T-cell (primary cell): ENCODE measurements around the gene GIGYF2. TPM values are rescaled to one million over a fixed set of nuclear protein-coding genes. Genes with fewer than 3 reads are reported as not detected.

Experiments
- ATAC-seq, 4 experiments: fragments of 200-7000 bp in 3 of 4; fragments of 150-1000 bp in 1 of 4; cut with Tn5 transposase; replicated peaks in 1 of 4; 1 replicate in 3 of 4; 2 replicates in 1 of 4; pipeline ENCODE4 v1.10.0; 2021; ENCODE audit warnings: moderate library complexity in 3 of 4, mild to moderate bottlenecking in 2 of 4, moderate number of reproducible peaks in 1 of 4
- CTCF ChIA-PET, 2 donors: fragments of 300-600 bp; sonication (Branson Sonifier 250); formaldehyde crosslinking; loops; one replicate each; lab custom pipeline; 2022; ENCODE audit warnings: antibody characterized with exemption in 2 of 2; lab: Charles Lee
- POLR2A ChIA-PET, 2 donors: fragments of 300-600 bp; sonication (Branson Sonifier 250); formaldehyde crosslinking; loops; one replicate each; lab custom pipeline; 2022; ENCODE audit warnings: antibody characterized with exemption in 2 of 2; lab: Charles Lee
- DNase-seq, 35 experiments: peaks; one replicate each; pipeline versions ENCODE4 v3.0.0 to v3.0.0-alpha.2; 2013 to 2023
- H3K27ac ChIP-seq: one replicate; pipeline ENCODE4 v1.5.1; 2013; ENCODE audit warnings: low read length
- H3K27me3 ChIP-seq, 2 experiments: replicated peaks in 1 of 2; 1 replicate in 1 of 2; 2 replicates in 1 of 2; pipeline versions ENCODE4 v1.6.1 to v1.7.0; 2013; ENCODE audit warnings: low read length in 1 of 2, mixed read lengths in 1 of 2; ENCODE audit not compliant: control insufficient read depth in 2 of 2, insufficient read depth in 2 of 2; ENCODE audit errors: extremely low read depth in 1 of 2
- H3K36me3 ChIP-seq, 2 donors: 1 replicate in 1 of 2; 2 replicates in 1 of 2; pipeline versions ENCODE4 v1.6.1 to v1.7.0; 2013; ENCODE audit warnings: low read length in 1 of 2; ENCODE audit not compliant: control insufficient read depth in 2 of 2, insufficient read depth in 1 of 2; ENCODE audit errors: extremely low read depth in 1 of 2
- H3K4me1 ChIP-seq, 2 experiments: 1 replicate in 1 of 2; 2 replicates in 1 of 2; pipeline versions ENCODE4 v1.6.1 to v1.7.0; 2013; ENCODE audit warnings: low read length in 2 of 2, mixed read lengths in 1 of 2; ENCODE audit not compliant: insufficient read depth in 2 of 2, control insufficient read depth in 1 of 2; ENCODE audit errors: extremely low read depth in 1 of 2
- H3K4me3 ChIP-seq, 2 donors: 1 replicate in 1 of 2; 2 replicates in 1 of 2; pipeline versions ENCODE4 v1.5.1 to v1.7.0; 2013; ENCODE audit warnings: mild to moderate bottlenecking in 2 of 2, low read length in 1 of 2, moderate library complexity in 1 of 2; ENCODE audit not compliant: control insufficient read depth in 1 of 2; ENCODE audit errors: extremely low read depth in 1 of 2
- H3K9me3 ChIP-seq: 2 replicates; pipeline ENCODE4 v1.7.0; 2013
- H3K27ac Mint-ChIP-seq, 2 donors: one replicate each; pipeline ENCODE4 v1.8.0; 2020 to 2021; ENCODE audit warnings: mild to moderate bottlenecking in 2 of 2, mixed read lengths in 2 of 2
- H3K27me3 Mint-ChIP-seq, 2 donors: one replicate each; pipeline ENCODE4 v1.8.0; 2021 to 2022; ENCODE audit warnings: mixed read lengths in 2 of 2
- H3K36me3 Mint-ChIP-seq: one replicate; pipeline ENCODE4 v1.8.0; 2021; ENCODE audit warnings: mixed read lengths
- H3K4me1 Mint-ChIP-seq, 3 donors: one replicate each; pipeline ENCODE4 v1.8.0; 2020 to 2022; ENCODE audit warnings: mixed read lengths in 3 of 3, mild to moderate bottlenecking in 1 of 3
- H3K4me3 Mint-ChIP-seq, 3 donors: one replicate each; pipeline ENCODE4 v1.8.0; 2020 to 2022; ENCODE audit warnings: mild to moderate bottlenecking in 3 of 3, mixed read lengths in 3 of 3, moderate library complexity in 3 of 3
- H3K9me3 Mint-ChIP-seq, 3 donors: one replicate each; pipeline ENCODE4 v1.8.0; 2020 to 2022; ENCODE audit warnings: mixed read lengths in 3 of 3
- WGBS: methylation state at CpG from one replicate; pipeline ENCODE4 v1.1.5; 2013; ENCODE audit warnings: missing lambda C conversion rate; ENCODE audit not compliant: insufficient coverage; 5-methylcytosine and 5-hydroxymethylcytosine counted together
- total RNA-seq, 35 experiments: library from RNA in 6 of 35; stranded (reverse) in 6 of 35; fragments of 120-200 nt in 1 of 35; gene quantifications; one replicate each; pipeline versions ENCODE4 v1.2.1 to v1.2.4 and lab custom pipeline; 2013 to 2026

GIGYF2 gene
- total RNA-seq, 5 donors from 2014 or later (not counting 1 experiment from before 2014, with no cell fraction given), result 57.8 to 76.8 (median 68.7) TPM

DNA sequence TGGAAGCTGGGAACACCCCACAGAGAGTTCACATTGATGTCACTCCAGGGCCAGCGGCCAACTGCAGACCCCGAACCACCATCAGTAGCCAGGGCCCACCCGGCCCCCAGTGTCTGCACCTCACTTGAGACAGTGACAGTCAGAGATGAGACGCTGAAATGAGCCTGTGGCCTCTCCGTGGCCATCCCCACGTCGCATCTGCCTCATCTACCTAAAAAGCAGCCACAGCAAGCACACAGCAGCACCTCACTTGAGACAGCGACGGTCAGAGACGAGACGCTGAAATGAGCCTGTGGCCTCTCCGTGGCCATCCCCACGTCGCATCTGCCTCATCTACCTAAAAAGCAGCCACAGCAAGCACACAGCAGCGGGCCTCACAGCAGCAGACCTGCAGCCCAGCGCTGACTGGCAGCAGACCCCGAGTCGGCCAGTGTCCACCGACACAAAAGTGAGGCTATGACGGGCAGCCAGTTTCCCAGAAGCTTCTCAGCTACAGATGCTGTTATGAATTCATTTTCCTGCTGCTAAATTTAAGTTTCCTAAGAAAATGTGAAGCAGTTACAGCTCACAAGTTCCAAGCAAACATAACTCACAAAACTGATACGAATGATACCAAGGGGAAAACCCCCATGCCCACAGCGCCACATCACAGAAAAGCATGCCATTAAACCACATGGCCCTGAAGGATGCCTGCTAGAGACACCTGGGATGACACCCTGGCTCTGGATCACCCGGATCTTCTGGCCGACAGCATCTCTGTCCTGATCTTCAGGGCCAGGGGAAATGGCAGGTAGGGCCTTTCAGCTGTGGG lies 200.7 kb downstream of the GIGYF2 start:
- DNase-seq (no peak), ATAC-seq (no peak)
- Mint-ChIP-seq H3K4me1 (no peaks in the 10 kb centered on the region), H3K36me3 (no peaks in the 10 kb centered on the region), H3K27me3 (peaks cover 0 to 5% of the 10 kb centered on the region in 2 donors), H3K27ac (no peak overlapping the region), H3K4me3 (no peak overlapping the region), H3K9me3 (no peaks in the 10 kb centered on the region)
- Histone ChIP-seq H3K4me1 (no peaks in the 10 kb centered on the region), H3K36me3 (no peaks in the 10 kb centered on the region), H3K9me3 (no peaks in the 10 kb centered on the region), H3K27ac (no peak overlapping the region), H3K27me3 (peaks cover 0 to 54% of the 10 kb centered on the region in 2 experiments), H3K4me3 (no peak overlapping the region)
- ChIA-PET POLR2A (no interaction called here), CTCF (interaction anchor here in 1 of 2 donors (0.6 kb wide), 1 partner anchor 179 kb away, joined by 4 read pairs; no protein-coding TSS in a partner anchor)
- 76% methylated on average over 20 of the region's 24 CpGs for WGBS

DNA sequence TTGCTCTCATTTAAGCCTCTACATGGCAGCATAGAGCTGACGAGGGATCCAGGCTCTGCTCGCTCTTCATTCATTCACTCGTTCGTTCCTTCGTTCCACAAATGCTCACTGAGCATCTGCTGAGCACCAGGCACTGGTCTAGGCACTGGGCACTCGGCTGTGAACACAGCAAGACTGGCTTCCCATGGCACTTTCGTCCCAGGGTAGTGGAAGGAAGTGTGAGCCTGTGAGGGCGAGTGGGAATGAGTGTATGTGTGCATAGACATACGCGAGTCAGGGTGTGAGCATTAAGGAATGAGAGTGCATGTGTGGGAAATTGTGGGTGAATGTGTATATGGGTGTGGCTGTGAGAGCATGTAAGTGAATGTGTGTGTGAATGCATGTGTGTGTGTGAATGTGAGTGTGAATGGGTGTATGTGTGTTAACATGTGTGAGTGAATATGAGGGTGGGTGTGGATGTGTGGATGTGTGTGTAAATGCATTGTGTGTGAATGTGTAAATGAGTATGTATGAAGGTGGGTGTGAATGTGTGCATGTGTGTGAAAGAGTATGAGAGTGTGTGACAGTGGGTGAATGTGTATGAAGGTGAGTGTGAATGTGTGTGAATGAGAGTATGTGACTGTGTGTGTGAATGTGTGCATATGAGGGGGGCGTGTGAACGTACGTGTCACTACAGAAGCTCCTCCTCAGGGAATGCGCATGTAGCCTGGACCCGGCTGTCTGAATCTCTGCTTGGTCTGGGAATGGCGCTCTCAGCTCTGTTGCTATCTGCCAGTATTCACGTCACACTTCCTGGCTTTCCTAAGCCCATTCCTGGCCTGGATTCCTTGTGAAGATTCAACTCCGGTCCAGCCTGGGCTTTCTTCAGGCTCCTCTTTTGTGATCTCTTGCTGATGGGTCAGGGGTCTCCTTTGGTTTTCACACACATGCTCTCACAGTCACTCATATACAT lies 201.7 kb downstream of the GIGYF2 start:
- Histone ChIP-seq H3K9me3 (no peaks in the 10 kb centered on the region), H3K4me1 (no peaks in the 10 kb centered on the region), H3K4me3 (no peak overlapping the region), H3K27me3 (peaks cover 0 to 45% of the 10 kb centered on the region in 2 experiments), H3K27ac (no peak overlapping the region), H3K36me3 (no peaks in the 10 kb centered on the region)
- no peak for ATAC-seq
- peaks cover 0 to 4% of the 10 kb centered on the region in 2 donors for H3K27me3 Mint-ChIP-seq
- H3K4me3 Mint-ChIP-seq, result no peak overlapping the region
- no peaks in the 10 kb centered on the region for H3K4me1 Mint-ChIP-seq
- H3K9me3 Mint-ChIP-seq, result no peaks in the 10 kb centered on the region
- no peaks in the 10 kb centered on the region for H3K36me3 Mint-ChIP-seq
- DNase-seq, result no peak
- POLR2A ChIA-PET, result no interaction called here
- CTCF ChIA-PET, result interaction anchor here in 1 of 2 donors (0.6 kb wide), 1 partner anchor 180 kb away, joined by 4 read pairs; no protein-coding TSS in a partner anchor
- 91% methylated on average over 18 of the region's 18 CpGs for WGBS
- no peak overlapping the region for H3K27ac Mint-ChIP-seq

GRCh38 chr2:232900811-232901735 lies 203.9 kb downstream of the GIGYF2 start:
- POLR2A ChIA-PET, result no interaction called here
- H3K27me3 Mint-ChIP-seq, result peaks cover 0 to 2% of the 10 kb centered on the region in 2 donors
- Histone ChIP-seq H3K4me1 (no peaks in the 10 kb centered on the region), H3K9me3 (no peaks in the 10 kb centered on the region), H3K27me3 (peaks cover 0 to 32% of the 10 kb centered on the region in 2 experiments), H3K27ac (no peak overlapping the region), H3K36me3 (no peaks in the 10 kb centered on the region), H3K4me3 (no peak overlapping the region)
- no peak overlapping the region for H3K4me3 Mint-ChIP-seq
- CTCF ChIA-PET, result no interaction called here
- 72% methylated on average over 37 of the region's 43 CpGs for WGBS
- H3K27ac Mint-ChIP-seq, result no peak overlapping the region
- no peaks in the 10 kb centered on the region for H3K4me1 Mint-ChIP-seq
- DNase-seq (no peak), ATAC-seq (no peak)
- H3K36me3 Mint-ChIP-seq, result no peaks in the 10 kb centered on the region
- H3K9me3 Mint-ChIP-seq, result no peaks in the 10 kb centered on the region

DNA sequence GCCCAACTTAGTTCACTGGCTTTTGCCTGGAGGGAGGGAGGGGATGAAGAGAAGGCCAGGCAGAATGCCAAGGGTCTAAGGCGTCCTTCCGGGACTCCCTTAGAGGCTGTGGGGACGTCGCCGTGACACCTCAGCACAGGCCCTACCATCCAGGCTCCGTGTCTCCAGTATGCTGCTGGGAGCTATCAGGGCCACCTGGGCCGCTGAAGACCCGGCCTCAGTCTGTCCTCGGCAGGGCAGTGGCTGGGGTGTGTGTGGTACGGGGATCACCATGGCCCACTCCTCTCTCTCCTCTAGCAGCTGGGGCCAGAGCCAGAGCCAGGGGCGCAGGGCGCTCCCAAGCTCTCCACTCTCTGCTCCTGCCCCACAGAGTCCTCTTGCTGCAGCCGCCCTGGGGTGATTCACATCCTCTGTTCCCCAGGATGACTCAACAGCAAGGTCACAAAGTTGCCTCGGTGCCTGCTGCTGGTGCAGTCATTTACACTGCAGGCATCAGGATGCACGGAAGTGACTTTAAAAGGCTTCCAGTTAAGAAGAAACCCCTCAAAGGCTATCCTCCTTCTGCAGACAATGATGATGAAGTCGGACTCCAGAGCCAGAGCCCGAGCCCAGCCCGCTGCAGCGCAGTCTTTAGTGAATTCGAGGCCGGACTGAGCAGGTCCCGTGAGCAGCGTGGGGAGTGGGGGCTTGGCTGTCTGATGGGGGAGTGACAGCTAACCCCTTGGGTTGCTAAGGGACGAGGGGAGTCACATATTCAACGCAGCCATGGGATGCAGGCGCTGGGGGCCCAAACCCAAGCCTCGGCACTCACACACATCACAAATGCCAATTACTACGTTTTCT lies 204.8 kb downstream of the GIGYF2 start:
- POLR2A ChIA-PET, result no interaction called here
- no peak for ATAC-seq

GRCh38 chr2:232903989-232904388 lies 206.9 kb downstream of the GIGYF2 start:
- ChIA-PET POLR2A (no interaction called here), CTCF (interaction anchor here in 1 of 2 donors (0.5 kb wide), 1 partner anchor 1934 kb away, joined by 3 read pairs; no protein-coding TSS in a partner anchor)
- Histone ChIP-seq H3K27ac (no peak overlapping the region), H3K27me3 (peaks cover 0 to 24% of the 10 kb centered on the region in 2 experiments), H3K9me3 (no peaks in the 10 kb centered on the region), H3K4me1 (no peaks in the 10 kb centered on the region), H3K36me3 (no peaks in the 10 kb centered on the region), H3K4me3 (no peak overlapping the region)
- Mint-ChIP-seq H3K36me3 (no peaks in the 10 kb centered on the region), H3K9me3 (no peaks in the 10 kb centered on the region), H3K27ac (no peak overlapping the region), H3K27me3 (no peaks in the 10 kb centered on the region), H3K4me3 (no peak overlapping the region), H3K4me1 (no peaks in the 10 kb centered on the region)
- 84% methylated on average over 7 of the region's 9 CpGs for WGBS
- ATAC-seq, result no peak
- DNase-seq, result no peak

More for the DNA sequence above, 204.8 kb downstream of the GIGYF2 start:
- no peak overlapping the region for H3K27ac ChIP-seq
- peaks cover 0 to 32% of the 10 kb centered on the region in 2 experiments for H3K27me3 ChIP-seq
- H3K36me3 ChIP-seq, result no peaks in the 10 kb centered on the region
- Mint-ChIP-seq H3K27me3 (no peaks in the 10 kb centered on the region), H3K9me3 (no peaks in the 10 kb centered on the region), H3K4me1 (no peaks in the 10 kb centered on the region), H3K36me3 (no peaks in the 10 kb centered on the region), H3K4me3 (no peak overlapping the region), H3K27ac (no peak overlapping the region)
- CTCF ChIA-PET, result no interaction called here
- H3K4me3 ChIP-seq, result no peak overlapping the region
- 83% methylated on average over 13 of the region's 28 CpGs for WGBS
- no peaks in the 10 kb centered on the region for H3K9me3 ChIP-seq
- no peaks in the 10 kb centered on the region for H3K4me1 ChIP-seq
- no peak for DNase-seq
